HG03575 (cell line): Measurements from ENCODE around the gene TBCEL.

Experiments used
- ATAC-seq: cut with Tn5 transposase; IDR thresholded peaks from one replicate; pipeline ENCODE4 v1.9.1; 2021; ENCODE audit not compliant: unreplicated experiment, insufficient number of reproducible peaks, low FRiP score; ENCODE audit errors: extremely low read depth

TBCEL gene

GRCh38 chr11:121122328-121122727 lies 98.4 kb downstream of the TBCEL start:
- ATAC-seq: no peak

GRCh38 chr11:121123496-121124069 lies 99.7 kb downstream of the TBCEL start:
- ATAC-seq: no peak

GRCh38 chr11:121127809-121128208 lies 103.9 kb downstream of the TBCEL start:
- no peak for ATAC-seq

- ATAC-seq: no peak
Measured at GRCh38 chr11:121129362-121130340, 105.7 kb downstream of the TBCEL start.

GRCh38 chr11:121131656-121132055 lies 107.8 kb downstream of the TBCEL start:
- no peak for ATAC-seq

GRCh38 chr11:121132211-121132976 lies 108.5 kb downstream of the TBCEL start:
- no peak for ATAC-seq

- no peak for ATAC-seq
Measured at GRCh38 chr11:121134741-121135312, 110.9 kb downstream of the TBCEL start.

GRCh38 chr11:121137005-121137404 lies 113.1 kb downstream of the TBCEL start:
- ATAC-seq: no peak

GRCh38 chr11:121138259-121138658 lies 114.4 kb downstream of the TBCEL start:
- ATAC-seq: no peak

- no peak for ATAC-seq
Measured at GRCh38 chr11:121140369-121140768, 116.5 kb downstream of the TBCEL start.
